Mammary epithelial cell (primary cell): ENCODE data around the gene ADGRV1.

Experiments used
- CTCF ChIP-seq, 2 donors: IDR thresholded peaks in 1 of 2; conservative IDR thresholded peaks in 1 of 2; 2 replicates each; pipeline ENCODE4 v1.5.1; 2011 to 2012; ENCODE audit warnings: inconsistent platforms in 2 of 2, low read length in 2 of 2, mild to moderate bottlenecking in 2 of 2, control low read depth in 1 of 2, low read depth in 1 of 2; ENCODE audit not compliant: insufficient read depth in 1 of 2; ENCODE audit errors: extremely low read depth in 1 of 2
- EZH2 ChIP-seq: IDR thresholded peaks from 2 replicates; pipeline ENCODE4 v1.6.1; 2012; ENCODE audit warnings: low read length, inconsistent platforms, borderline replicate concordance

GRCh38 chr5:90689064-90689463 lies 130.5 kb downstream of the ADGRV1 start:
- TF ChIP-seq CTCF (conservative IDR thresholded peaks at IDR 0.05 in 1 of 2, IDR thresholded peaks at IDR 0.05 in 1 of 2; ENCODE audit: extremely low read depth in 1 of 2, insufficient read depth in 1 of 2, low read depth in 1 of 2, low read length in 2 of 2) (no peak), EZH2 (no peak)
